Nucleus accumbens (tissue), 56 donors: ENCODE data around the gene IRF5.
"Not testable (repeated sequence)": the region's sequence is repeated elsewhere in the genome, so short reads cannot be mapped to it uniquely, and the experiment has no call there.

Experiments used
- DNase-seq, 56 donors: peaks; one replicate each; lab custom pipeline; 2025; lab: John Stamatoyannopoulos, UW

Gene IRF5

GRCh38 chr7:128934361-128935341 lies 3.1 kb upstream of the IRF5 start:
- DNase-seq = no peak

GRCh38 chr7:128935342-128935730 lies 2.4 kb upstream of the IRF5 start:
- DNase-seq = no peak

- no peak for DNase-seq
Measured at GRCh38 chr7:128936798-128937197, 929 bp upstream of the IRF5 start.

GRCh38 chr7:128937271-128937646 lies 468 bp upstream of the IRF5 start:
- DNase-seq = no peak

GRCh38 chr7:128938544-128939074 lies 882 bp downstream of the IRF5 start:
- peak in 1 of 56 donors; percentile 11 for DNase-seq

GRCh38 chr7:128939075-128939860 lies 1.5 kb downstream of the IRF5 start:
- DNase-seq = peak in 2 of 56 donors; percentile 8 to 30

GRCh38 chr7:128939861-128940410 lies 2.2 kb downstream of the IRF5 start:
- DNase-seq = no peak

- DNase-seq = peak in 10 of 56 donors; percentile 13 to 53 (median 32)
Measured at GRCh38 chr7:128940494-128941322, 3.0 kb downstream of the IRF5 start.

GRCh38 chr7:128941323-128941890 lies 3.7 kb downstream of the IRF5 start:
- no peak for DNase-seq

GRCh38 chr7:128941946-128942526 lies 4.3 kb downstream of the IRF5 start:
- no peak for DNase-seq

- DNase-seq = not testable (repeated sequence)
Measured at GRCh38 chr7:128943251-128943650, 5.5 kb downstream of the IRF5 start.

GRCh38 chr7:128944487-128945236 lies 6.9 kb downstream of the IRF5 start:
- DNase-seq = no peak

- DNase-seq = no peak
Measured at GRCh38 chr7:128945668-128946366, 8.1 kb downstream of the IRF5 start.

GRCh38 chr7:128946936-128947830 lies 9.5 kb downstream of the IRF5 start:
- no peak for DNase-seq

GRCh38 chr7:128947854-128948253 lies 10.1 kb downstream of the IRF5 start:
- no peak for DNase-seq

GRCh38 chr7:128948312-128948973 lies 10.7 kb downstream of the IRF5 start:
- no peak for DNase-seq
